ENCODE measurements around the gene ORAI3. TPM values are rescaled to one million over a fixed set of nuclear protein-coding genes. Genes with fewer than 3 reads are reported as not detected.

Gene ORAI3
- total and polyA plus RNA-seq, 2 of the 13 experiments (the other 11 are each of a cell fraction or from before 2014, with no cell fraction given), result 11.4 to 32.0 TPM

GRCh38 chr16:30925995-30926811 is 22.7 kb upstream of the ORAI3 start (continued):
- no peak for TF ChIP-seq ZNF275 (CRISPR knock-in tag; IDR thresholded peaks at IDR 0.05; ENCODE audit: borderline replicate concordance)
- no peak for TF ChIP-seq HNRNPL (IDR thresholded peaks at IDR 0.05; ENCODE audit: low read depth, low read length)
- no peak for TF ChIP-seq ARHGAP35 (CRISPR knock-in tag; IDR thresholded peaks at IDR 0.05; ENCODE audit: borderline replicate concordance)
- TF ChIP-seq ZBTB2 (CRISPR knock-in tag; IDR thresholded peaks at IDR 0.05; ENCODE audit: low read depth), result no peak
- TF ChIP-seq ATAD3A (CRISPR knock-in tag; IDR thresholded peaks at IDR 0.05), result no peak
- no peak for TF ChIP-seq MTA1 (CRISPR knock-in tag; IDR thresholded peaks at IDR 0.05; ENCODE audit: borderline replicate concordance)

GRCh38 chr16:30926937-30927788 is 21.7 kb upstream of the ORAI3 start:
- H3K27me3 ChIP-seq (ENCODE audit: control insufficient read depth in 1 of 2, insufficient read depth in 2 of 2, low read length in 2 of 2), result no peaks in the 10 kb centered on the region; a peak in 1 of 5 replicates
- no peak overlapping the region for H3K27ac ChIP-seq (ENCODE audit: extremely low read length, insufficient read depth, low read length)
- BruUV-seq (replicated peaks), result no TSS peak
- H2AFZ ChIP-seq (ENCODE audit: low read length), result no peak overlapping the region
- TF ChIP-seq AGO2 (optimal IDR thresholded peaks at IDR 0.05; ENCODE audit: low read depth, low read length) (peak; percentile 14), TMF1 (CRISPR knock-in tag; IDR thresholded peaks at IDR 0.05; ENCODE audit: low read depth) (0 out of 2 replicates have a peak, but pooled peaks have one; percentile 27), RBFOX2 (IDR thresholded peaks at IDR 0.05; ENCODE audit: low read depth, low read length) (peak; percentile 34; the same call in 1 of the 2 replicates), HES4 (CRISPR knock-in tag; IDR thresholded peaks at IDR 0.05; ENCODE audit: borderline replicate concordance) (no peak), ZFP91 (CRISPR knock-in tag; IDR thresholded peaks at IDR 0.05; ENCODE audit: borderline replicate concordance) (0 out of 2 replicates have a peak, but pooled peaks have one; percentile 14), ZNF644 (CRISPR knock-in tag; IDR thresholded peaks at IDR 0.05; ENCODE audit: low read depth) (no peak), ZBTB25 (CRISPR knock-in tag; IDR thresholded peaks at IDR 0.05) (no peak)
- ChIA-PET CTCF (ENCODE audit: low intra/inter-chr PET ratio, low total read pairs) (no interaction called here), POLR2A (interaction anchor here (0.5 to 2.4 kb wide), 5 partner anchors 15 to 252 kb away, joined by 3 to 8 read pairs (median 3); partner anchors contain the start of genes FUS and ORAI3)
- H3K79me2 ChIP-seq (ENCODE audit: insufficient read depth, low read length), result no peaks in the 10 kb centered on the region
- ATAC-seq (no peak), FAIRE-seq (no peak), DNase-seq (ENCODE audit: low spot score) (no peak)
- H3K4me1 ChIP-seq (ENCODE audit: insufficient read depth, low read length), result peaks cover 13% of the 10 kb centered on the region
- no peak overlapping the region for H3K4me2 ChIP-seq (ENCODE audit: low read depth, low read length)
- in situ Hi-C loops (cut with HindIII; ENCODE audit: extremely low pct_ligation_motif_present, low pct_unique_long_range_greater_than_20kb) (no loop called here), intact Hi-C loops (cut with micrococcal nuclease; ENCODE audit: unreplicated experiment) (loop anchor here (10.0 kb wide), 1 partner anchor 232 kb away; the partner anchor contains the start of gene SRCAP)
- H3K9me3 ChIP-seq (ENCODE audit: low read length), result no peaks in the 10 kb centered on the region
- H3K4me3 ChIP-seq (replicated peaks in 1 of 3; ENCODE audit: insufficient read depth in 1 of 3, low read depth in 2 of 3, low read length in 3 of 3), result no peak overlapping the region
- peaks cover 11 to 21% of the 10 kb centered on the region in 2 experiments for H3K36me3 ChIP-seq (replicated peaks in 1 of 2; ENCODE audit: control insufficient read depth in 1 of 2, insufficient read depth in 2 of 2, low read length in 2 of 2)
- 95% methylated on average over 20 of the region's 22 CpGs for WGBS (ENCODE audit: low lambda C conversion rate)
- no peak overlapping the region for H3K9ac ChIP-seq (ENCODE audit: insufficient read depth, low read depth, low read length)
- H4K20me1 ChIP-seq (ENCODE audit: insufficient read depth, low read length), result no peaks in the 10 kb centered on the region; the same call in 1 of the 2 replicates
